GM23338 (cell line): Measurements from ENCODE around the gene FASTKD3. TPM values are rescaled to one million over a fixed set of nuclear protein-coding genes. Genes with fewer than 3 reads are reported as not detected.

Experiments used
- ATAC-seq: fragments of 200-7000 bp; cut with Tn5 transposase; 3 replicates; pipeline ENCODE4 v1.9.1; 2020
- DNase-seq: peaks from one replicate; pipeline ENCODE4 v3.0.0-alpha.2; 2015; ENCODE audit warnings: low spot score
- H2AFZ ChIP-seq: fragments of 200-600 bp; sonication (generic); 2 replicates; pipeline ENCODE4 v1.8.0; 2016; ENCODE audit warnings: antibody characterized with exemption, mild to moderate bottlenecking, moderate library complexity
- H3F3A ChIP-seq: fragments of 200-600 bp; sonication (generic); replicated peaks from 2 replicates; pipeline ENCODE4 v1.8.0; 2017; ENCODE audit warnings: antibody characterized with exemption, mixed run types, low read depth
- H3K27ac ChIP-seq: fragments of 200-600 bp; sonication (generic); 2 replicates; pipeline ENCODE4 v1.6.1; 2016; ENCODE audit warnings: low read depth
- H3K27me3 ChIP-seq: fragments of 200-600 bp; sonication (generic); 2 replicates; pipeline ENCODE4 v1.8.0; 2016; ENCODE audit warnings: mild to moderate bottlenecking, mixed run types, moderate library complexity; ENCODE audit not compliant: insufficient read depth
- H3K36me3 ChIP-seq: fragments of 200-600 bp; sonication (generic); 2 replicates; pipeline ENCODE4 v1.8.0; 2016; ENCODE audit warnings: mild to moderate bottlenecking; ENCODE audit not compliant: insufficient read depth
- H3K4me1 ChIP-seq: fragments of 200-600 bp; sonication (generic); 2 replicates; pipeline ENCODE4 v1.8.0; 2016; ENCODE audit warnings: mild to moderate bottlenecking, moderate library complexity; ENCODE audit not compliant: insufficient read depth
- H3K4me2 ChIP-seq: fragments of 200-600 bp; sonication (generic); 2 replicates; pipeline ENCODE4 v1.7.1; 2017; ENCODE audit warnings: mixed run types
- H3K4me3 ChIP-seq: fragments of 200-600 bp; sonication (generic); 2 replicates; pipeline ENCODE4 v1.6.1; 2016; ENCODE audit warnings: mixed run types
- H3K79me2 ChIP-seq: fragments of 200-600 bp; sonication (generic); replicated peaks from 2 replicates; pipeline ENCODE4 v1.8.0; 2017; ENCODE audit warnings: mild to moderate bottlenecking; ENCODE audit not compliant: insufficient read depth
- H3K9me2 ChIP-seq: fragments of 200-600 bp; sonication (generic); 2 replicates; pipeline ENCODE4 v1.8.0; 2017; ENCODE audit not compliant: insufficient read depth
- H4K20me1 ChIP-seq: fragments of 200-600 bp; sonication (generic); replicated peaks from 2 replicates; pipeline ENCODE4 v1.8.0; 2017; ENCODE audit warnings: mild to moderate bottlenecking; ENCODE audit not compliant: insufficient read depth
- H3K27ac Mint-ChIP-seq: 2 replicates; pipeline ENCODE4 v1.8.0; 2020; ENCODE audit warnings: inconsistent platforms, mild to moderate bottlenecking, moderate library complexity, mixed read lengths
- H3K27me3 Mint-ChIP-seq: 3 replicates; pipeline ENCODE4 v1.8.0; 2022; ENCODE audit warnings: low read depth, mild to moderate bottlenecking, moderate library complexity, mixed read lengths, inconsistent platforms; ENCODE audit not compliant: insufficient read depth, poor library complexity
- H3K36me3 Mint-ChIP-seq: 3 replicates; pipeline ENCODE4 v1.8.0; 2021; ENCODE audit warnings: low read depth, mild to moderate bottlenecking, inconsistent platforms, moderate library complexity, mixed read lengths
- H3K4me1 Mint-ChIP-seq: 3 replicates; pipeline ENCODE4 v1.8.0; 2020; ENCODE audit warnings: mild to moderate bottlenecking, inconsistent platforms, mixed read lengths
- H3K4me3 Mint-ChIP-seq: 3 replicates; pipeline ENCODE4 v1.8.0; 2021; ENCODE audit warnings: moderate library complexity, mild to moderate bottlenecking, inconsistent platforms, mixed read lengths
- H3K9me3 Mint-ChIP-seq: 3 replicates; pipeline ENCODE4 v1.8.0; 2020; ENCODE audit warnings: moderate library complexity, mild to moderate bottlenecking, inconsistent platforms, mixed read lengths
- CREB1 ChIP-seq: fragments of 250-450 bp; sonication (Bioruptor Pico); IDR thresholded peaks from 2 replicates; pipeline ENCODE4 v1.5.0; 2020; ENCODE audit warnings: low read depth, mild to moderate bottlenecking, moderate library complexity
- CTCF ChIP-seq, 2 experiments: fragments of 200-600 bp in 1 of 2; sonication (generic) in 1 of 2; conservative IDR thresholded peaks; 2 replicates each; pipeline versions ENCODE4 v1.5.1 to v1.6.1; 2016 to 2017; ENCODE audit warnings: antibody characterized with exemption in 2 of 2, low read depth in 2 of 2, mild to moderate bottlenecking in 2 of 2, moderate library complexity in 1 of 2
- ETS1 ChIP-seq: IDR thresholded peaks from 2 replicates; pipeline ENCODE4 v1.6.1; 2016; ENCODE audit warnings: antibody characterized with exemption
- EZH2phosphoT487 ChIP-seq: fragments of 200-600 bp; sonication (generic); IDR thresholded peaks from one replicate; pipeline ENCODE4 v1.8.1; 2018; ENCODE audit warnings: antibody characterized with exemption; ENCODE audit not compliant: unreplicated experiment
- NANOG ChIP-seq: IDR thresholded peaks from 2 replicates; pipeline ENCODE4 v1.6.1; 2016; ENCODE audit warnings: antibody characterized with exemption, borderline replicate concordance
- REST ChIP-seq: IDR thresholded peaks from one replicate; pipeline ENCODE4 v1.6.1; 2018; ENCODE audit warnings: antibody characterized with exemption; ENCODE audit not compliant: unreplicated experiment
- STAT1 ChIP-seq: IDR thresholded peaks from one replicate; pipeline ENCODE4 v1.6.1; 2016; ENCODE audit warnings: antibody characterized with exemption; ENCODE audit not compliant: unreplicated experiment
- ZNF331 ChIP-seq: fragments of 250-450 bp; sonication (Bioruptor Pico); IDR thresholded peaks from 2 replicates; pipeline ENCODE4 v1.5.0; 2020; ENCODE audit warnings: low read depth, mild to moderate bottlenecking, moderate library complexity
- ZNF462 ChIP-seq: fragments of 250-450 bp; sonication (Bioruptor Pico); IDR thresholded peaks from 2 replicates; pipeline ENCODE4 v1.5.0; 2020; ENCODE audit warnings: mild to moderate bottlenecking, moderate library complexity
- polyA plus RNA-seq: library from polyadenylated mRNA; unstranded; fragments of >200 nt; fragmentation: Nextera tagmentation; extraction: Ambion mirVana; gene quantifications from 2 replicates; pipeline ENCODE4 v1.2.1, GENCODE V29; 2016
- total RNA-seq: library from RNA; depleted of rRNA; stranded (reverse); fragments of >200 nt; shearing (Covaris generic); gene quantifications from 2 replicates; pipeline ENCODE4 v1.2.3, GENCODE V29; 2014

FASTKD3 gene
- total and polyA plus RNA-seq, 2 experiments from 2014 or later = 10.8 to 13.5 TPM

- TF ChIP-seq ZNF462 (CRISPR knock-in tag) = no peak
Observed at GRCh38 chr5:7849681-7850394, 19.0 kb downstream of the FASTKD3 start (continued).

- 0 out of 2 replicates have a peak, but pooled peaks cover 4% of the 10 kb centered on the region for H3F3A ChIP-seq
- Mint-ChIP-seq H3K4me1 (peaks cover 8% of the 10 kb centered on the region), H3K27ac (no peak overlapping the region), H3K4me3 (no peak overlapping the region), H3K36me3 (no peaks in the 10 kb centered on the region; the same call in 2 of the 3 replicates), H3K27me3 (peaks cover 12% of the 10 kb centered on the region), H3K9me3 (no peaks in the 10 kb centered on the region)
- H3K4me3 ChIP-seq = no peak overlapping the region
- H3K4me2 ChIP-seq = no peak overlapping the region
- H4K20me1 ChIP-seq = no peaks in the 10 kb centered on the region
- no peak overlapping the region for H2AFZ ChIP-seq
- H3K79me2 ChIP-seq = no peaks in the 10 kb centered on the region
- H3K27me3 ChIP-seq = peaks cover 18% of the 10 kb centered on the region
- no peak for ATAC-seq
- no peaks in the 10 kb centered on the region for H3K36me3 ChIP-seq
- H3K4me1 ChIP-seq = peaks cover 9% of the 10 kb centered on the region; the same call in 1 of the 2 replicates
- DNase-seq = no peak
- H3K27ac ChIP-seq = no peak overlapping the region
- 0 out of 2 replicates have a peak, but pooled peaks cover 8% of the 10 kb centered on the region for H3K9me2 ChIP-seq
- TF ChIP-seq ETS1 = no peak
- TF ChIP-seq REST = no peak
- TF ChIP-seq CREB1 (CRISPR knock-in tag) = no peak
- no peak for TF ChIP-seq NANOG
- no peak for TF ChIP-seq STAT1
- no peak for TF ChIP-seq EZH2phosphoT487
- no peak for TF ChIP-seq CTCF (conservative IDR thresholded peaks at IDR 0.05; ENCODE audit: low read depth in 2 of 2)
- no peak for TF ChIP-seq ZNF331
Observed at GRCh38 chr5:7848296-7848695, 20.5 kb downstream of the FASTKD3 start.
